ENCODE data around the gene CFAP161. TPM values are rescaled to one million over a fixed set of nuclear protein-coding genes. Genes with fewer than 3 reads are reported as not detected.

Gene CFAP161
- total and polyA plus RNA-seq, 12 donors = 0.10 to 0.50 (median 0.37) TPM; not detected in 8

GRCh38 chr15:81107889-81108288, 26.2 kb upstream of the CFAP161 start:
- Histone ChIP-seq H3K4me1 (replicated peaks in 1 of 2) (no peaks in the 10 kb centered on the region), H3K27ac (no peak overlapping the region), H3K27me3 (peaks cover 2% of the 10 kb centered on the region), H3K4me3 (no peak overlapping the region), H3K36me3 (replicated peaks in 1 of 2) (no peaks in the 10 kb centered on the region), H3K9me3 (replicated peaks in 1 of 3) (no peaks in the 10 kb centered on the region)
- no peak for DNase-seq
- intact Hi-C loops (cut with DNase I) = loop anchor here (2.0 to 10.0 kb wide), 6 partner anchors 44 to 227 kb away; partner anchors contain the start of gene TLNRD1 (in 1 of the 2)
- 61 to 74% (median 66%) methylated on average over 4 of the region's 4 CpGs for WGBS, 4 donors
- TF ChIP-seq POLR2A (IDR thresholded peaks at IDR 0.05) (no peak), CTCF (IDR thresholded peaks at IDR 0.05) (no peak)

- peaks cover under 1% of the 10 kb centered on the region for H3K27me3 ChIP-seq
- H3K4me1 ChIP-seq (replicated peaks in 1 of 2) = no peaks in the 10 kb centered on the region
- 16 to 26% (median 20%) methylated on average over 1 of the region's 1 CpG for WGBS, 4 donors
- H3K36me3 ChIP-seq (replicated peaks in 1 of 2) = no peaks in the 10 kb centered on the region
- intact Hi-C loops (cut with DNase I) = loop anchor here (5.0 to 10.0 kb wide), 5 partner anchors 44 to 226 kb away; partner anchors contain the start of gene TLNRD1 (in 1 of the 2)
- H3K27ac ChIP-seq = no peak overlapping the region
- H3K4me3 ChIP-seq = no peak overlapping the region
- peak; percentile 14 to 45 (median 24) for TF ChIP-seq CTCF (IDR thresholded peaks at IDR 0.05)
- no peak for TF ChIP-seq POLR2A (IDR thresholded peaks at IDR 0.05)
- no peaks in the 10 kb centered on the region for H3K9me3 ChIP-seq (replicated peaks in 1 of 3)
- no peak for DNase-seq
These were observed 25.6 kb upstream of the CFAP161 start for GRCh38 chr15:81108427-81108826.

- H3K9me3 ChIP-seq (replicated peaks in 1 of 3) = no peaks in the 10 kb centered on the region
- H3K4me1 ChIP-seq (replicated peaks in 1 of 2) = no peaks in the 10 kb centered on the region
- H3K27ac ChIP-seq = no peak overlapping the region
- no peak for DNase-seq
- H3K36me3 ChIP-seq (replicated peaks in 1 of 2) = no peaks in the 10 kb centered on the region
- H3K27me3 ChIP-seq = no peaks in the 10 kb centered on the region
- WGBS, 4 donors = 67 to 71% (median 70%) methylated on average over 4 of the region's 4 CpGs
- no peak for TF ChIP-seq CTCF (IDR thresholded peaks at IDR 0.05)
- H3K4me3 ChIP-seq = no peak overlapping the region
- intact Hi-C loops (cut with DNase I) = no loop called here
These were observed 23.1 kb upstream of the CFAP161 start for GRCh38 chr15:81111018-81111417.

- 65 to 72% (median 68%) methylated on average over 6 of the region's 6 CpGs for WGBS, 4 donors
- no peak for DNase-seq
These were observed 22.3 kb upstream of the CFAP161 start for GRCh38 chr15:81111510-81112470.

More at GRCh38 chr15:81111510-81112470, 22.3 kb upstream of the CFAP161 start:
- no peak overlapping the region for H3K27ac ChIP-seq
- intact Hi-C loops (cut with DNase I) = no loop called here
- H3K27me3 ChIP-seq = peaks cover 3% of the 10 kb centered on the region
- H3K4me3 ChIP-seq = no peak overlapping the region
- H3K36me3 ChIP-seq (replicated peaks in 1 of 2) = no peaks in the 10 kb centered on the region
- H3K4me1 ChIP-seq (replicated peaks in 1 of 2) = no peaks in the 10 kb centered on the region
- no peaks in the 10 kb centered on the region for H3K9me3 ChIP-seq (replicated peaks in 1 of 3)
- TF ChIP-seq POLR2A (IDR thresholded peaks at IDR 0.05) = no peak
